Measurements from ENCODE around the gene SIPA1L3. TPM values are rescaled to one million over a fixed set of nuclear protein-coding genes. Genes with fewer than 3 reads are reported as not detected.

The SIPA1L3 gene
- total and polyA plus RNA-seq, 10 of the 15 experiments (the other 5 are each of a cell fraction or from before 2014, with no cell fraction given), result 0.24 to 66.2 (median 19.1) TPM

DNA sequence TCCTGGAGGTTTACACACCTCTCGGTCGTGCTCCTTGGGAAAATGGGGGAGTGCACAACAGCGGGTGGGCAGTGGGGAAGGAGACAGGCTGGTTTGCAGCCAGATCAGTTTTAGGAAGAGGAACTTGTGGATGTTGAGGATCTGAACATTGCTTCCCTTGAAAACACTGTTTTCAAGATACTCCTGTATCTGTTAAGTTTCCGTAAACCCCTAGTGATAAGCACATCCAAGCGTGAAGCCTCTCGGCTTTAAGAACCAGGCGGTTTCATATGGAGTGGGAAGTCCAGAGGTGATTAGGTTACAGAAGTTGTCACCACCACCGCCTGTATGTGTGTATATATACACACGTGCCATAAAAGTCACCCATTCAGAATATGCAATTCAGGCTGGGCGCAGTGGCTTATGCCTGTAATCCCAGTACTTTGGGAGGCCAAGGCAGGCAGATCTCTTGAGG is 47.4 kb downstream of the SIPA1L3 start (continued):
- TF ChIP-seq, protein P1, sequence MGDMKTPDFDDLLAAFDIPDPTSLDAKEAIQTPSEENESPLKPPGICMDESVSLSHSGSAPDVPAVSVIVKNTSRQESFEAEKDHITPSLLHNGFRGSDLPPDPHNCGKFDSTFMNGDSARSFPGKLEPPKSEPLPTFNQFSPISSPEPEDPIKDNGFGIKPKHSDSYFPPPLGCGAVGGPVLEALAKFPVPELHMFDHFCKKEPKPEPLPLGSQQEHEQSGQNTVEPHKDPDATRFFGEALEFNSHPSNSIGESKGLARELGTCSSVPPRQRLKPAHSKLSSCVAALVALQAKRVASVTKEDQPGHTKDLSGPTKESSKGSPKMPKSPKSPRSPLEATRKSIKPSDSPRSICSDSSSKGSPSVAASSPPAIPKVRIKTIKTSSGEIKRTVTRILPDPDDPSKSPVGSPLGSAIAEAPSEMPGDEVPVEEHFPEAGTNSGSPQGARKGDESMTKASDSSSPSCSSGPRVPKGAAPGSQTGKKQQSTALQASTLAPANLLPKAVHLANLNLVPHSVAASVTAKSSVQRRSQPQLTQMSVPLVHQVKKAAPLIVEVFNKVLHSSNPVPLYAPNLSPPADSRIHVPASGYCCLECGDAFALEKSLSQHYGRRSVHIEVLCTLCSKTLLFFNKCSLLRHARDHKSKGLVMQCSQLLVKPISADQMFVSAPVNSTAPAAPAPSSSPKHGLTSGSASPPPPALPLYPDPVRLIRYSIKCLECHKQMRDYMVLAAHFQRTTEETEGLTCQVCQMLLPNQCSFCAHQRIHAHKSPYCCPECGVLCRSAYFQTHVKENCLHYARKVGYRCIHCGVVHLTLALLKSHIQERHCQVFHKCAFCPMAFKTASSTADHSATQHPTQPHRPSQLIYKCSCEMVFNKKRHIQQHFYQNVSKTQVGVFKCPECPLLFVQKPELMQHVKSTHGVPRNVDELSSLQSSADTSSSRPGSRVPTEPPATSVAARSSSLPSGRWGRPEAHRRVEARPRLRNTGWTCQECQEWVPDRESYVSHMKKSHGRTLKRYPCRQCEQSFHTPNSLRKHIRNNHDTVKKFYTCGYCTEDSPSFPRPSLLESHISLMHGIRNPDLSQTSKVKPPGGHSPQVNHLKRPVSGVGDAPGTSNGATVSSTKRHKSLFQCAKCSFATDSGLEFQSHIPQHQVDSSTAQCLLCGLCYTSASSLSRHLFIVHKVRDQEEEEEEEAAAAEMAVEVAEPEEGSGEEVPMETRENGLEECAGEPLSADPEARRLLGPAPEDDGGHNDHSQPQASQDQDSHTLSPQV (IDR thresholded peaks at IDR 0.05), result no peak
- TF ChIP-seq SRF (IDR thresholded peaks at IDR 0.05; ENCODE audit: low read depth in 2 of 2, low read length in 2 of 2) (no peak), ZNF207 (IDR thresholded peaks at IDR 0.05; ENCODE audit: borderline replicate concordance) (no peak), ZNF274 (IDR thresholded peaks at IDR 0.05; ENCODE audit: insufficient read depth, insufficient read length) (no peak), EED (IDR thresholded peaks at IDR 0.05; ENCODE audit: low read depth) (peak; percentile 67; the same call in 1 of the 2 replicates)

GRCh38 chr19:37955986-37956385 is 49.0 kb downstream of the SIPA1L3 start:
- ChIA-PET POLR2A (no interaction called here), SMC1A (ENCODE audit: uncharacterized antibody, unreplicated experiment) (interaction anchor here (1.4 to 3.9 kb wide), 3 partner anchors 12 to 28 kb away, joined by 3 to 33 read pairs (median 16); no protein-coding TSS in a partner anchor), RAD21 (ENCODE audit: unreplicated experiment) (no interaction called here), CTCF (interaction anchor here (1.2 to 2.9 kb wide), 2 partner anchors 24 kb away, joined by 6 to 12 read pairs; no protein-coding TSS in a partner anchor)
- ATAC-seq (no peak), DNase-seq (ENCODE audit: low read depth, low spot score) (no peak), FAIRE-seq (no peak)
- Histone ChIP-seq H3K4me1 (ENCODE audit: control insufficient read depth, insufficient read depth, low read length) (peaks cover 48% of the 10 kb centered on the region), H4K20me1 (ENCODE audit: control insufficient read depth, insufficient read depth) (no peaks in the 10 kb centered on the region), H3K4me2 (ENCODE audit: control insufficient read depth, insufficient read depth) (no peak overlapping the region), H3K27me3 (replicated peaks in 1 of 2; ENCODE audit: control insufficient read depth in 2 of 2, insufficient read depth in 2 of 2, low read length in 1 of 2) (no peaks in the 10 kb centered on the region), H3K4me3 (no peak overlapping the region), H2AFZ (ENCODE audit: control insufficient read depth, low read depth, low read length) (no peak overlapping the region), H3K79me2 (ENCODE audit: control insufficient read depth, insufficient read depth, low read length) (peaks cover 76% of the 10 kb centered on the region), H3K36me3 (ENCODE audit: control insufficient read depth in 2 of 2, insufficient read depth in 2 of 2, low read length in 1 of 2) (peaks cover 0 to 4% of the 10 kb centered on the region in 2 experiments; a peak in 1 of 4 replicates), H3K9me3 (replicated peaks; ENCODE audit: control insufficient read depth, insufficient read depth, low read length) (peaks cover 1% of the 10 kb centered on the region), H3K27ac (ENCODE audit: control insufficient read depth, insufficient read depth) (no peak overlapping the region), H3K9ac (ENCODE audit: control insufficient read depth, insufficient read depth, low read length) (no peak overlapping the region)
- intact Hi-C loops (cut with micrococcal nuclease; ENCODE audit: unreplicated experiment) (no loop called here), in situ Hi-C loops (cut with MboI) (no loop called here)
- no TSS peak for BruUV-seq (replicated peaks)
- 72% methylated on average over 8 of the region's 8 CpGs for WGBS (ENCODE audit: insufficient coverage, insufficient replicate concordance, low lambda C conversion rate, missing lambda C conversion rate)
- TF ChIP-seq NFYB (IDR thresholded peaks at IDR 0.05; ENCODE audit: insufficient read depth, low read depth, low read length) (no peak), EGR1 (IDR thresholded peaks at IDR 0.05; ENCODE audit: borderline replicate concordance in 1 of 2, low read depth in 2 of 2, low read length in 2 of 2) (no peak), CEBPZ (IDR thresholded peaks at IDR 0.05; ENCODE audit: low read depth, low read length) (no peak), TCF12 (IDR thresholded peaks at IDR 0.05; ENCODE audit: low read depth, low read length) (no peak), ASH2L (IDR thresholded peaks at IDR 0.05; ENCODE audit: borderline replicate concordance, low read depth) (no peak)

Data from GM12878 (cell line).